Neural progenitor cell (in vitro differentiated cells): ENCODE results near the gene SCNN1B. TPM values are rescaled to one million over a fixed set of nuclear protein-coding genes. Genes with fewer than 3 reads are reported as not detected.

ENCODE experiments used
- DNase-seq: peaks from one replicate; pipeline ENCODE4 v3.0.0-alpha.2; 2016; ENCODE audit warnings: low spot score
- H2AFZ ChIP-seq: fragments of 200-600 bp; sonication (generic); replicated peaks from 2 replicates; pipeline ENCODE4 v1.6.1; 2016; ENCODE audit warnings: antibody characterized with exemption
- H3F3A ChIP-seq: fragments of 200-600 bp; sonication (generic); 2 replicates; pipeline ENCODE4 v1.6.1; 2016; ENCODE audit warnings: antibody characterized with exemption, low read depth
- H3K27ac ChIP-seq: fragments of 200-600 bp; sonication (generic); 2 replicates; pipeline ENCODE4 v1.5.1; 2016; ENCODE audit warnings: mild to moderate bottlenecking
- H3K27me3 ChIP-seq: fragments of 200-600 bp; sonication (generic); 2 replicates; pipeline ENCODE4 v1.6.1; 2016; ENCODE audit warnings: mild to moderate bottlenecking, moderate library complexity
- H3K36me3 ChIP-seq: fragments of 200-600 bp; sonication (generic); 2 replicates; pipeline ENCODE4 v1.5.1; 2016
- H3K4me1 ChIP-seq: fragments of 200-600 bp; sonication (generic); 2 replicates; pipeline ENCODE4 v1.6.1; 2016; ENCODE audit warnings: mixed run types
- H3K4me2 ChIP-seq: fragments of 200-600 bp; sonication (generic); 2 replicates; pipeline ENCODE4 v1.6.1; 2016
- H3K4me3 ChIP-seq: fragments of 200-600 bp; sonication (generic); 2 replicates; pipeline ENCODE4 v1.5.1; 2016
- H3K79me2 ChIP-seq: fragments of 200-600 bp; sonication (generic); 2 replicates; pipeline ENCODE4 v1.6.1; 2016; ENCODE audit warnings: low read depth
- H3K9ac ChIP-seq: fragments of 200-600 bp; sonication (generic); 2 replicates; pipeline ENCODE4 v1.6.1; 2016
- H3K9me3 ChIP-seq: fragments of 200-600 bp; sonication (generic); 2 replicates; pipeline ENCODE4 v1.5.1; 2016; ENCODE audit warnings: low read depth
- H4K20me1 ChIP-seq: fragments of 200-600 bp; sonication (generic); 2 replicates; pipeline ENCODE4 v1.6.1; 2016; ENCODE audit warnings: low read depth
- H3K27ac Mint-ChIP-seq: 3 replicates; pipeline ENCODE4 v1.8.0; 2021; ENCODE audit warnings: mixed read lengths
- H3K27me3 Mint-ChIP-seq: 2 replicates; pipeline ENCODE4 v1.8.0; 2022; ENCODE audit warnings: low read depth, mild to moderate bottlenecking, inconsistent platforms, moderate library complexity, mixed read lengths; ENCODE audit not compliant: insufficient read depth
- H3K36me3 Mint-ChIP-seq: 3 replicates; pipeline ENCODE4 v1.8.0; 2021; ENCODE audit warnings: mixed read lengths
- H3K4me1 Mint-ChIP-seq: 3 replicates; pipeline ENCODE4 v1.8.0; 2021; ENCODE audit warnings: mixed read lengths
- H3K4me3 Mint-ChIP-seq: 3 replicates; pipeline ENCODE4 v1.8.0; 2021; ENCODE audit warnings: mild to moderate bottlenecking, moderate library complexity, mixed read lengths
- H3K9me3 Mint-ChIP-seq: 3 replicates; pipeline ENCODE4 v1.8.0; 2020; ENCODE audit warnings: mixed read lengths
- EZH2 ChIP-seq: fragments of 200-600 bp; sonication (generic); IDR thresholded peaks from 2 replicates; pipeline ENCODE4 v1.6.1; 2017; ENCODE audit warnings: antibody characterized with exemption, mild to moderate bottlenecking, moderate library complexity
- EZH2phosphoT487 ChIP-seq: fragments of 200-600 bp; sonication (generic); IDR thresholded peaks from 2 replicates; pipeline ENCODE4 v1.6.1; 2017; ENCODE audit warnings: antibody characterized with exemption
- total RNA-seq: library from RNA; depleted of rRNA; stranded (reverse); fragments of >200 nt; gene quantifications from 2 replicates; pipeline ENCODE4 v1.2.3, GENCODE V29; 2015; ENCODE audit warnings: low replicate concordance
- TF ChIP-seq, protein P1 (sequence below): fragments of 200-600 bp; sonication (generic); IDR thresholded peaks from 2 replicates; pipeline ENCODE4 v1.5.1; 2017; ENCODE audit warnings: antibody characterized with exemption, mild to moderate bottlenecking

The SCNN1B gene
- total RNA-seq, 1 donor from 2014 or later: not detected

DNA sequence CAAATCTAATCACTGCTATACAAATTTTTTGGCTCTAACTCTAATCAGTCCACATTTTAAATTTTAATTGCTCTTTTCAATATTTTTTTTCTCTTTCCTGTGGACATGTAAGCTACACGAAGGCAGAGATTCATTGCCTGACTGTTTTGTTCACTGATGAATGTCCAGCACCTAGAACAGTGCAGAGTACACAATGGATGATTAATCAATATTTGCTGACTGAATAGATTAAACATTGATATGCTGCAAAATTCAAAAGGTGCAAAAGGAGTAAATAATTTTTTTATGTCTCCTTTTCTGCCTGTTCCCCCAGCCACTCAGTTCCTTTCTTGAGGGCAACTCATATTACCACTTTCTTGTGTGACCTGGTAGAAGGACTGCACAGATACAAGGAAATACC lies 32.8 kb downstream of the SCNN1B start:
- DNase-seq: no peak
- Histone ChIP-seq H3K4me1 (no peaks in the 10 kb centered on the region), H4K20me1 (no peaks in the 10 kb centered on the region), H3K79me2 (no peaks in the 10 kb centered on the region), H3K9me3 (no peaks in the 10 kb centered on the region), H3K27me3 (no peaks in the 10 kb centered on the region), H3K27ac (no peak overlapping the region), H3K36me3 (no peaks in the 10 kb centered on the region), H2AFZ (no peak overlapping the region), H3K4me3 (no peak overlapping the region), H3K9ac (no peak overlapping the region), H3K4me2 (no peak overlapping the region), H3F3A (no peaks in the 10 kb centered on the region)
- Mint-ChIP-seq H3K27me3 (peaks cover 5% of the 10 kb centered on the region), H3K4me1 (no peaks in the 10 kb centered on the region), H3K27ac (no peak overlapping the region), H3K4me3 (no peak overlapping the region), H3K9me3 (peaks cover 2% of the 10 kb centered on the region), H3K36me3 (no peaks in the 10 kb centered on the region)
- TF ChIP-seq, protein P1, sequence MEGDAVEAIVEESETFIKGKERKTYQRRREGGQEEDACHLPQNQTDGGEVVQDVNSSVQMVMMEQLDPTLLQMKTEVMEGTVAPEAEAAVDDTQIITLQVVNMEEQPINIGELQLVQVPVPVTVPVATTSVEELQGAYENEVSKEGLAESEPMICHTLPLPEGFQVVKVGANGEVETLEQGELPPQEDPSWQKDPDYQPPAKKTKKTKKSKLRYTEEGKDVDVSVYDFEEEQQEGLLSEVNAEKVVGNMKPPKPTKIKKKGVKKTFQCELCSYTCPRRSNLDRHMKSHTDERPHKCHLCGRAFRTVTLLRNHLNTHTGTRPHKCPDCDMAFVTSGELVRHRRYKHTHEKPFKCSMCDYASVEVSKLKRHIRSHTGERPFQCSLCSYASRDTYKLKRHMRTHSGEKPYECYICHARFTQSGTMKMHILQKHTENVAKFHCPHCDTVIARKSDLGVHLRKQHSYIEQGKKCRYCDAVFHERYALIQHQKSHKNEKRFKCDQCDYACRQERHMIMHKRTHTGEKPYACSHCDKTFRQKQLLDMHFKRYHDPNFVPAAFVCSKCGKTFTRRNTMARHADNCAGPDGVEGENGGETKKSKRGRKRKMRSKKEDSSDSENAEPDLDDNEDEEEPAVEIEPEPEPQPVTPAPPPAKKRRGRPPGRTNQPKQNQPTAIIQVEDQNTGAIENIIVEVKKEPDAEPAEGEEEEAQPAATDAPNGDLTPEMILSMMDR: no peak
- TF ChIP-seq EZH2phosphoT487 (no peak), EZH2 (no peak)

DNA sequence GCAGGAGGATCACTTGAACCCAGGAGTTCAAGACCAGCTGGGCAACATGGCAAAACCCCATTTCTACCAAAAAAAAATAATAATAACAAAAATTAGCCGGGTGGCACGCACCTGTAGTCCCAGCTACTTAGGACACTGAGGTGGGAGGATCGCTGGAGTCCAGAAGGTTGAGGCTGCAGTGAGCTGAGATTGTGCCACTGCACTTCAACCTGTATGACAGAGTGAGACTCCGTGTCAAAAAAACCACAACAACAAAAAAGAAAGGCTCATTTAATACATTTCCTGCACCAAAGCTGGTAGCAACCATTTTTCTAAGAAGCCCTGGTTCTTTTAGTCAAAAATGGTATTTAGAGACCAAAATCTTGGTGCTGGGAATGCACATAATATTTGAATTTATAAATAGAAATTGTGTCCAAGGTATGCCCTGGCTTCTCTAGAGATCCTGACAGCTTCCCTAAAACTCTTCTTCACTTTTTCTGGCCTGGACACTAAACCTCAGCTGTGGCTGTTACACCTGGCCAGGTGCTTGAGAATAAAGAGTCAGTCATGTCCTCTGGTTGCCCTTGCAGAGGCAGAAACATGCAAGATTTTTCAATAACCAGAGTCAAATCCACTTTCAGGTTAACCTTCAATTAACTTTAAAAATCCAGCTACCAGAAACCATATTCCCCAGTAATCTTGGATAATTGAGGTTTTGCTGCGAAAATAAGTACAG lies 35.9 kb downstream of the SCNN1B start:
- TF ChIP-seq, protein P1: no peak
- TF ChIP-seq EZH2: no peak
- TF ChIP-seq EZH2phosphoT487: no peak
- Histone ChIP-seq H3K27me3 (no peaks in the 10 kb centered on the region), H4K20me1 (no peaks in the 10 kb centered on the region), H3K4me2 (no peak overlapping the region), H3K4me3 (no peak overlapping the region), H3K9me3 (no peaks in the 10 kb centered on the region), H3K27ac (no peak overlapping the region), H3F3A (no peaks in the 10 kb centered on the region), H2AFZ (no peak overlapping the region), H3K4me1 (no peaks in the 10 kb centered on the region), H3K9ac (no peak overlapping the region), H3K79me2 (no peaks in the 10 kb centered on the region), H3K36me3 (no peaks in the 10 kb centered on the region)
- H3K9me3 Mint-ChIP-seq: peaks cover 2% of the 10 kb centered on the region
- H3K4me1 Mint-ChIP-seq: no peaks in the 10 kb centered on the region
- DNase-seq: no peak
- peaks cover 3% of the 10 kb centered on the region for H3K27me3 Mint-ChIP-seq
- no peaks in the 10 kb centered on the region for H3K36me3 Mint-ChIP-seq
- H3K4me3 Mint-ChIP-seq: no peak overlapping the region
- H3K27ac Mint-ChIP-seq: no peak overlapping the region

DNA sequence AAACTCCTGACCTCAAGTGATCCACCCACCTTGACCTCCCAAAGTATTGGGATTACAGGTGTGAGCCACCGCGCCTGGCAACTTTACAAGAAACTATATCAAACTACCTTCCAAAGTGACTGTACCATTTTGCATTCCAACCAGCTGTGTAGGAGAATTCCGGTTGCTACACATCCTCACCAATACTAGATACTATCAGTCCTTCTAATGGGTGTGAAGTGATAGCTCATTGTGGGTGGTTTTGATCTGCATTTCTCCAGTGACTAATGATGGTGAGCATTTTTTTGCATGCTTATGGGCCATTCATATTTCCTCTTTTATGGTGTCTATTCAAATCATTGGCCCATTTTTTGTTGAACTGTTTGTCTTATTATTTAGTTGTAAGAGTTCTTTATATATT lies 37.7 kb downstream of the SCNN1B start:
- H3K4me1 Mint-ChIP-seq: no peaks in the 10 kb centered on the region
- DNase-seq: no peak
- no peak overlapping the region for H3K27ac Mint-ChIP-seq
- no peaks in the 10 kb centered on the region for H3K36me3 Mint-ChIP-seq
- peaks cover 2% of the 10 kb centered on the region for H3K9me3 Mint-ChIP-seq
- Histone ChIP-seq H3K27me3 (no peaks in the 10 kb centered on the region), H3K4me1 (peaks cover 5% of the 10 kb centered on the region), H3K9ac (no peak overlapping the region), H3K79me2 (no peaks in the 10 kb centered on the region), H3K9me3 (no peaks in the 10 kb centered on the region), H2AFZ (no peak overlapping the region), H3F3A (no peaks in the 10 kb centered on the region), H3K27ac (no peak overlapping the region), H3K4me2 (no peak overlapping the region), H3K36me3 (no peaks in the 10 kb centered on the region), H4K20me1 (no peaks in the 10 kb centered on the region), H3K4me3 (no peak overlapping the region)
- H3K27me3 Mint-ChIP-seq: peaks cover 3% of the 10 kb centered on the region
- TF ChIP-seq EZH2phosphoT487 (no peak), EZH2 (no peak)
- TF ChIP-seq, protein P1: no peak
- no peak overlapping the region for H3K4me3 Mint-ChIP-seq
